CD1c-positive myeloid dendritic cell (primary cell): Measurements from ENCODE around the gene SLC10A1.
"Not testable (repeated sequence)": the region's sequence is repeated elsewhere in the genome, so short reads cannot be mapped to it uniquely, and the experiment has no call there.

ENCODE experiments used
- DNase-seq: peaks from one replicate; pipeline ENCODE4 v3.0.0-alpha.2; 2016; ENCODE audit errors: extremely low spot score

The SLC10A1 gene

GRCh38 chr14:69796797-69797500 lies at the start of gene SLC10A1:
SLC10A1 (minus strand) TSS chr14:69797241; CDS start chr14:69797155, 86 bp downstream.
- DNase-seq = no peak

GRCh38 chr14:69845787-69846186 lies 48.7 kb upstream of the SLC10A1 start:
- DNase-seq = no peak

- DNase-seq = no peak
Observed at GRCh38 chr14:69845050-69845581, 48.1 kb upstream of the SLC10A1 start.

GRCh38 chr14:69844171-69844570 lies 47.1 kb upstream of the SLC10A1 start:
- no peak for DNase-seq

GRCh38 chr14:69842686-69843420 lies 45.8 kb upstream of the SLC10A1 start:
- DNase-seq = no peak

- DNase-seq = peak; percentile 4
Observed at GRCh38 chr14:69841656-69842055, 44.6 kb upstream of the SLC10A1 start.

GRCh38 chr14:69839661-69840060 lies 42.6 kb upstream of the SLC10A1 start:
- no peak for DNase-seq

GRCh38 chr14:69838881-69839416 lies 41.9 kb upstream of the SLC10A1 start:
- DNase-seq = no peak

- DNase-seq = no peak
Observed at GRCh38 chr14:69828879-69829278, 31.8 kb upstream of the SLC10A1 start.

GRCh38 chr14:69828354-69828753 lies 31.3 kb upstream of the SLC10A1 start:
- no peak for DNase-seq

- DNase-seq = no peak
Observed at GRCh38 chr14:69827560-69827959, 30.5 kb upstream of the SLC10A1 start.

- no peak for DNase-seq
Observed at GRCh38 chr14:69822456-69822855, 25.4 kb upstream of the SLC10A1 start.

- DNase-seq = no peak
Observed at GRCh38 chr14:69820991-69821390, 23.9 kb upstream of the SLC10A1 start.

GRCh38 chr14:69819607-69820006 lies 22.6 kb upstream of the SLC10A1 start:
- no peak for DNase-seq

- DNase-seq = peak; percentile 84
Observed at GRCh38 chr14:69818758-69819191, 21.7 kb upstream of the SLC10A1 start.

- DNase-seq = no peak
Observed at GRCh38 chr14:69816216-69816615, 19.2 kb upstream of the SLC10A1 start.

GRCh38 chr14:69815556-69815955 lies 18.5 kb upstream of the SLC10A1 start:
- no peak for DNase-seq

GRCh38 chr14:69814397-69814796 lies 17.4 kb upstream of the SLC10A1 start:
- no peak for DNase-seq

GRCh38 chr14:69813346-69813745 lies 16.3 kb upstream of the SLC10A1 start:
- not testable (repeated sequence) for DNase-seq

- DNase-seq = no peak
Observed at GRCh38 chr14:69812711-69813110, 15.7 kb upstream of the SLC10A1 start.

GRCh38 chr14:69811868-69812252 lies 14.8 kb upstream of the SLC10A1 start:
- no peak for DNase-seq

- no peak for DNase-seq
Observed at GRCh38 chr14:69811227-69811867, 14.3 kb upstream of the SLC10A1 start.
